GM12878 (cell line): ENCODE measurements around the gene LARP4B. TPM values are rescaled to one million over a fixed set of nuclear protein-coding genes. Genes with fewer than 3 reads are reported as not detected.

Source experiments
- ATAC-seq: fragments of 200-7000 bp; cut with Tn5 transposase; 3 replicates; pipeline ENCODE4 v1.9.1; 2020; ENCODE audit warnings: mild to moderate bottlenecking, moderate library complexity
- BruUV-seq: library from RNA; stranded (reverse); fragments of 400-500 nt; replicated peaks from 2 replicates; lab custom pipeline; 2021; lab: Mats Ljungman, UMichigan
- CTCF ChIA-PET: fragments of 300-600 bp; sonication (Branson Sonifier 250); formaldehyde crosslinking; extraction: SDS; loops from one replicate; lab custom pipeline; 2021; ENCODE audit warnings: inconsistent platforms; lab: Yijun Ruan, JAX
- POLR2A ChIA-PET: fragments of 350-600 bp; formaldehyde crosslinking; extraction: SDS; loops from one replicate; lab custom pipeline; 2021; ENCODE audit warnings: inconsistent platforms; lab: Charles Lee
- RAD21 ChIA-PET: fragments of 300-600 bp; sonication (Branson Sonifier 250); formaldehyde crosslinking; loops from one replicate; lab custom pipeline; 2023; ENCODE audit warnings: antibody characterized with exemption; ENCODE audit not compliant: unreplicated experiment; lab: Charles Lee
- SMC1A ChIA-PET: fragments of 300-600 bp; sonication (Branson Sonifier 250); formaldehyde crosslinking; loops from one replicate; lab custom pipeline; 2023; ENCODE audit not compliant: unreplicated experiment, uncharacterized antibody; lab: Charles Lee
- DNase-seq: peaks from one replicate; pipeline ENCODE4 v3.0.0-alpha.2; 2011; ENCODE audit warnings: low read depth, low spot score
- FAIRE-seq: peaks from 3 replicates; lab custom pipeline; 2011; peaks lifted over from hg19 to GRCh38; lab: Jason Lieb, UNC
- H2AFZ ChIP-seq: 2 replicates; pipeline ENCODE4 v1.6.0; 2011; ENCODE audit warnings: low read depth, low read length, control low read depth; ENCODE audit not compliant: control insufficient read depth
- H3K27ac ChIP-seq: 2 replicates; pipeline ENCODE4 v1.5.1; 2011; ENCODE audit warnings: control low read depth; ENCODE audit not compliant: control insufficient read depth, insufficient read depth
- H3K27me3 ChIP-seq, 2 experiments: replicated peaks in 1 of 2; 2 replicates each; pipeline versions ENCODE4 v1.6.0 to v1.6.1; 2011; ENCODE audit warnings: low read length in 1 of 2; ENCODE audit not compliant: control insufficient read depth in 2 of 2, insufficient read depth in 2 of 2
- H3K36me3 ChIP-seq, 2 experiments: 2 replicates each; pipeline ENCODE4 v1.5.1; 2011; ENCODE audit warnings: low read length in 1 of 2; ENCODE audit not compliant: control insufficient read depth in 2 of 2, insufficient read depth in 2 of 2
- H3K4me1 ChIP-seq: 2 replicates; pipeline ENCODE4 v1.6.1; 2011; ENCODE audit warnings: mild to moderate bottlenecking, low read length, moderate library complexity, mixed read lengths; ENCODE audit not compliant: control insufficient read depth, insufficient read depth
- H3K4me2 ChIP-seq: 2 replicates; pipeline ENCODE4 v1.6.0; 2011; ENCODE audit warnings: control low read depth; ENCODE audit not compliant: control insufficient read depth, insufficient read depth
- H3K4me3 ChIP-seq: fragments of 200-600 bp; sonication (generic); 2 replicates; pipeline ENCODE4 v1.5.1; 2016
- H3K79me2 ChIP-seq: 2 replicates; pipeline ENCODE4 v1.6.0; 2011; ENCODE audit warnings: low read length; ENCODE audit not compliant: control insufficient read depth, insufficient read depth
- H3K9ac ChIP-seq: 2 replicates; pipeline ENCODE4 v1.8.0; 2011; ENCODE audit warnings: low read length, control low read depth, mixed read lengths; ENCODE audit not compliant: control insufficient read depth, insufficient read depth
- H3K9me3 ChIP-seq: replicated peaks from 3 replicates; pipeline ENCODE4 v1.5.1; 2011; ENCODE audit warnings: mild to moderate bottlenecking, low read length; ENCODE audit not compliant: control insufficient read depth, insufficient read depth
- H4K20me1 ChIP-seq: 2 replicates; pipeline ENCODE4 v1.6.0; 2011; ENCODE audit not compliant: control insufficient read depth, insufficient read depth
- ZZZ3 ChIP-seq: IDR thresholded peaks from 2 replicates; pipeline ENCODE4 v1.6.1; 2011; ENCODE audit warnings: low read depth; ENCODE audit not compliant: control insufficient read depth, insufficient read length
- WGBS: methylation state at CpG from one replicate; pipeline ENCODE4 v1.1.6; 2016; ENCODE audit warnings: low lambda C conversion rate; ENCODE audit not compliant: insufficient replicate concordance, insufficient coverage; ENCODE audit errors: missing lambda C conversion rate; 5-methylcytosine and 5-hydroxymethylcytosine counted together
- in situ Hi-C: fragments of 300-500 bp; cut with MboI; formaldehyde crosslinking; loops from 9 replicates; pipeline ENCODE4 v1.14.3; 2018; ENCODE audit warnings: mixed read lengths
- intact Hi-C: fragments of 100-400 bp; cut with micrococcal nuclease; formaldehyde crosslinking; loops from one replicate; pipeline ENCODE4 v1.14.2; 2022; ENCODE audit not compliant: unreplicated experiment
- polyA plus RNA-seq, 11 experiments: library from polyadenylated mRNA; depleted of rRNA in 4 of 11; unstranded in 6 of 11; stranded (reverse) in 5 of 11; fragments of >200 nt; fragmentation: Nextera tagmentation in 4 of 11; fragmentation: Illumina TruSeq in 1 of 11; extraction: Ambion mirVana in 4 of 11; extraction: Trizol in 1 of 11; gene quantifications; 1 replicate in 1 of 11; 2 replicates in 10 of 11; pipeline versions ENCODE4 v1.2.1 to v1.2.3, GENCODE V29; 2011 to 2016; ENCODE audit warnings: inconsistent platforms in 2 of 11, missing spikeins in 2 of 11, low read depth in 1 of 11
- total RNA-seq, 4 experiments: library from RNA; depleted of rRNA in 3 of 4; stranded (reverse); fragments of >200 nt in 3 of 4; fragmentation: Illumina TruSeq in 1 of 4; extraction: Trizol in 1 of 4; gene quantifications; 2 replicates each; pipeline versions ENCODE4 v1.2.1 to v1.2.3, GENCODE V29; 2013 to 2021
- TF ChIP-seq, protein P1 (sequence below): fragments of 450-650 bp; conservative IDR thresholded peaks from 2 replicates; pipeline ENCODE4 v1.6.1; 2017; ENCODE audit warnings: mild to moderate bottlenecking, moderate library complexity

Gene LARP4B
- total and polyA plus RNA-seq, 10 of the 15 experiments (the other 5 are each of a cell fraction or from before 2014, with no cell fraction given), result 10.5 to 119 (median 39.4) TPM

DNA sequence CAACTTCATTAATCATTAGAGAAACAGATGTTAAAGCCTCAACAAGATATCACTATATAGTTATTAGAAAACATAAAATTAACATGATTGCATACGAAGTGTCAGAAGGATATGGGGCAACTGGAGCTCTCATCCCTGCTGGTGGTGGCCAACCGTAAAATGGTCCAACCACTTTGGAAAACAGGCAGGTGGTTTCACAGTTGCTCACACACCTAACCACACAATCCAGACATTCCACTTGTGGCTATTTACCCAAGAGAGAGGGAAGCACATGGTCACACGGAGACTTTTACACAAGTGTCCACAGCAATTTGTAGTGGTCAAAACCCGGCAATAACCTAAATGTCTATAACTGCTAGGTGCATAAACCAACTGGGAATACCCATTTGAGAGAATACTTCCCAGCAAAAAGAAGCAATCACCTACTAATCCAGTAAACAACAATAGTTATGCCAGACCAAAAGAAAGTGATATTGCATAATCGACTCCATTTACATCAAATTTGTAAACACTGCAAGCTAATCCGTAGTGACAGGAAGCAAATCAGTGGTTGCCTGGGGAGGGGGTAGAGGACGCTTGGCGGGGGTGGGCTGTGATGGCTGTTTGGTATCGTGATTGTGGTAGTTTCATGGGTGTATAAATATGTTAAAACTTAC, 91.8 kb downstream of the LARP4B start:
- SMC1A ChIA-PET, result interaction anchor here (1.1 kb wide), 1 partner anchor 8 kb away, joined by 3 read pairs; no protein-coding TSS in a partner anchor

More for the DNA sequence above, 91.8 kb downstream of the LARP4B start:
- Histone ChIP-seq H2AFZ (no peak overlapping the region), H3K27ac (no peak overlapping the region), H3K9me3 (no peaks in the 10 kb centered on the region), H3K79me2 (no peaks in the 10 kb centered on the region; the same call in 1 of the 2 replicates), H3K27me3 (no peaks in the 10 kb centered on the region), H3K9ac (no peak overlapping the region), H4K20me1 (no peaks in the 10 kb centered on the region), H3K4me1 (no peaks in the 10 kb centered on the region), H3K4me2 (no peak overlapping the region), H3K4me3 (no peak overlapping the region), H3K36me3 (peaks cover 12 to 37% of the 10 kb centered on the region in 2 experiments)
- FAIRE-seq, result no peak
- no TSS peak for BruUV-seq
- ChIA-PET CTCF (interaction anchor here (0.6 kb wide), 1 partner anchor 565 kb away, joined by 3 read pairs; no protein-coding TSS in a partner anchor), RAD21 (no interaction called here), POLR2A (interaction anchor here (0.5 kb wide), 1 partner anchor 9 kb away, joined by 8 read pairs; no protein-coding TSS in a partner anchor)
- WGBS, result 87% methylated on average over 9 of the region's 9 CpGs
- ATAC-seq, result no peak
- no peak for TF ChIP-seq ZZZ3
- TF ChIP-seq, protein P1, sequence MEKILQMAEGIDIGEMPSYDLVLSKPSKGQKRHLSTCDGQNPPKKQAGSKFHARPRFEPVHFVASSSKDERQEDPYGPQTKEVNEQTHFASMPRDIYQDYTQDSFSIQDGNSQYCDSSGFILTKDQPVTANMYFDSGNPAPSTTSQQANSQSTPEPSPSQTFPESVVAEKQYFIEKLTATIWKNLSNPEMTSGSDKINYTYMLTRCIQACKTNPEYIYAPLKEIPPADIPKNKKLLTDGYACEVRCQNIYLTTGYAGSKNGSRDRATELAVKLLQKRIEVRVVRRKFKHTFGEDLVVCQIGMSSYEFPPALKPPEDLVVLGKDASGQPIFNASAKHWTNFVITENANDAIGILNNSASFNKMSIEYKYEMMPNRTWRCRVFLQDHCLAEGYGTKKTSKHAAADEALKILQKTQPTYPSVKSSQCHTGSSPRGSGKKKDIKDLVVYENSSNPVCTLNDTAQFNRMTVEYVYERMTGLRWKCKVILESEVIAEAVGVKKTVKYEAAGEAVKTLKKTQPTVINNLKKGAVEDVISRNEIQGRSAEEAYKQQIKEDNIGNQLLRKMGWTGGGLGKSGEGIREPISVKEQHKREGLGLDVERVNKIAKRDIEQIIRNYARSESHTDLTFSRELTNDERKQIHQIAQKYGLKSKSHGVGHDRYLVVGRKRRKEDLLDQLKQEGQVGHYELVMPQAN, result no peak
- in situ Hi-C loops, result no loop called here
- no peak for DNase-seq
- intact Hi-C loops, result no loop called here
